GM21526 (cell line): ENCODE measurements around the gene TTLL12.

ENCODE experiments used
- ATAC-seq: cut with Tn5 transposase; IDR thresholded peaks from one replicate; pipeline ENCODE4 v1.9.1; 2021; ENCODE audit warnings: moderate library complexity; ENCODE audit not compliant: unreplicated experiment, low FRiP score

Gene TTLL12

GRCh38 chr22:43216738-43217137 is 29.8 kb upstream of the TTLL12 start:
- ATAC-seq: no peak

- no peak for ATAC-seq
Observed at GRCh38 chr22:43213962-43214361, 27.0 kb upstream of the TTLL12 start.

- ATAC-seq: no peak
Observed at GRCh38 chr22:43213051-43213450, 26.1 kb upstream of the TTLL12 start.

DNA sequence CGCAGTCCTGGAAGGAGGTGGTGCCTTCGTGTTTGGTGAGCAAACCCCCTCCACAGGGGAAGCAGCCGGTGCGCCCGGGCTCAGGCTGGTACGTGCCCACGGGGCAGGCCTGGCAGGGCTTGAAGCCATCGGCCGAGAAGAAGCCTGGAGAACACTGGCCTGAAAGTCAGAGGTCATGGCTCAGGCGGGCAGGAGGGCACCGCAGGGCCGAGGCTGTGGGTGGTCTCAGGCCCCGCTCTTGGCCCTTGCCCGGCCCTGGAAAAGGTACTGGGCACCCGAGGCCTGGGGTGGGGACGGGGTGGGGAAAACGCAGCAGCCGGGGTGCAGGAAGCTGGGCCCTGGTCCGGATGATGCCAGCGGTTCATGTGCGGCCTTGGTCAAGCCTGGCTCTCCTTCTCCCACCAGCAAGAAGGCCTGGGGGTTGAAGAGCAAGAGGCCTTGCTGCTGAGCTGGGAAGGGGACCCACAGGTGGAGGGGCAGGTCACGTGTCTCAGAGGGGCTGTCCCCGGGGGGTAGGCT is 25.6 kb upstream of the TTLL12 start:
- no peak for ATAC-seq

DNA sequence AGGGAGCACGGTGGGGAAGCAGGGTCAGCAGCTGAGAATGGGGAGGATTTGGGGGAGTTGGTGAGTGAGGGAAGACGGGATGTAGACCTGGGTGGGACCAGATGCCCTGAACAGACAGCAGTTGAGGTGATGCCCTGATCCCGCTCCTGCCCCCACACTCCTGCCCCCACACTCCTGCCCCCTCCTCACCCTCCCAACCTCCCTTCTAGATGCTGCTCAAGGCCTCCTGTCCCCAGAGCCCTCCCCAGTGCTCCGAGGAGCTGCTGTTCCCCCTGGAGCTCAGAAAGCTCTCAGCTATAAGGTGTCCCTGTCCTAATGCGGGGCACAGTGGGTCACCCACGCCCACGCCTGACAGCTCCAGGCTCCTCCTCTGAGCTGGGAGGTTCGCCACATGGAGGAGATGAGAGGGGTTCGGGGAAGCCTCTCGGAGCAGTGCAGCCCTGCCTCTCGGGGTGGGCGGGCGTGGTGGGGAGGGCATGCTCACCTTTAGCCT is 25.1 kb upstream of the TTLL12 start:
- no peak for ATAC-seq

- ATAC-seq: no peak
Observed at GRCh38 chr22:43210631-43211515, 23.9 kb upstream of the TTLL12 start.

GRCh38 chr22:43209971-43210370 is 23.0 kb upstream of the TTLL12 start:
- no peak for ATAC-seq

DNA sequence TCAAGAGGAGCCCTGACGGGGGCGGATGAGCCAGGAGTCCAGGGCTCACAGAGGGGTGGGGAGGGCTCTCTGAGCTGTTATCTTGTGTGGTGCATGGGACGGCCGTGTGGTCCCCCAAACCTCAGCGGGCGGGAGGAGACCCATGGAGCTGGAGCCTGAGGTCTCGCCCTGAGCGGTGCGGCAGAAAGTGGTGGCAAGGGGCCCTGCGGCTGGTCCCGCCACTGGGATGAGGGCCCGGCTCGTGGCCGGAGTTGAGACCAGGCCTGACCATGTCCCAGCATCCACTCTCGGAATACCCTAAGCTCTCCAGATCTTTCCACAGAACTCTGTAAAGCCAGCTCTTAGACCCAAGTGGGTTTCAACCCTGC is 22.6 kb upstream of the TTLL12 start:
- no peak for ATAC-seq

DNA sequence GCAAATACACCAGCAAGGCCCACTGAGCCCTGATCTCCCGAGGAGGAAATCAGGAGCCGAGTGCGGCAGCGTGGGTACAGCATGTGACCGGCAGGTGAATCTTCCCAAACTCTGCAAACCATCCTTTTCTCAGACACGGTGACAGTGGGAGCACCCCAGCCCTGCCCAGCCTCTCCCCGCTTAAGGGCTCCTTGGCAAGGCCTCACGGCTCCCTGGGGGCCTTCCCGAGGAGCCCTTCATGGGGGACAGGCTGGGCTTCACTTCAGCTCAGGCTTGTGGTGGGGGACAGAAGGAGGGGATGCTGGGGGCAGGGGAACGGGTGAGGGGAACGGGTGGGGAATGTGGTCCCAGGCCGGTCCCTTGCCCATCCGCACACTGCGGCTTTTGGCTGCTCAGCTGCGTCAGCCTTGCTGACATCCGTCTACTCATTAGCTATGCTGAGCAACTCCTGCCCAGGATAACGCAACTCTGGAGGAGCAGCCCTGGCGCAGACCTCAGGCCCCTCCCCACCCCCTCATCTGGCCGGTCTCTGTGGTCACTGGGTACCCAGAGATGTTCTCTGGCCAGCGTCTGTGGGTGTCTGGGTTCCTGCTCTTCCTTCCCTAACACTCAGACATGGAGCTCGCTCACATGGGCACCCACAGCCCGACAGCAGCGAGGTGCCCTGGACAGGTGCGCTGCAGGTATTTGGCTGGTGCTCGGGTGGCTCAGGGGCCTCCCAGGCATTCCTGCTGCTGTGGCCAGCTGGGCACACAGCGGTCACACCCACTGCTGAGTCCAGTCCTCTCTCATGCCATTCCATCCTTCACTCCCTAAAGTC is 22.0 kb upstream of the TTLL12 start:
- no peak for ATAC-seq

- no peak for ATAC-seq
Observed at GRCh38 chr22:43207849-43208702, 21.1 kb upstream of the TTLL12 start.

DNA sequence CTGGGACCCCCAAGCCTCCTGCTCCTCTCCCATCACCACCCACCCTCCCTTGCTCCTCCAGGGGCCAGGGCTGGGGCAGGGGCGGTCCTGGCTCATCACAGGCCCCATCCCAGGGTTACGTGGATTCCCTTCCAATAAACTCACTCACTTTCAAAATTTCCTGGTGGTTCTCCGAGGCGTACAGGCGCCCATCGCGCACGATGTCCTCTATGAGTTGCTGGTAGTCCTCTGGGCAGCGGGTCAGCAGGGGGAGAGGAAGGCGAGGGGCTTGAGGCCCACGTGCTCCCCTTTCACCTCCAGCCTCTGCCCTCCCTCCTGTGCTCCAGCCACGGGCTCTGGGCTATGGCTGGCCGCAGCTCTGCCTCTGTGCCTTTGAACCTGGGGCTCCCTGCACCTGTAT is 20.5 kb upstream of the TTLL12 start:
- ATAC-seq: no peak

DNA sequence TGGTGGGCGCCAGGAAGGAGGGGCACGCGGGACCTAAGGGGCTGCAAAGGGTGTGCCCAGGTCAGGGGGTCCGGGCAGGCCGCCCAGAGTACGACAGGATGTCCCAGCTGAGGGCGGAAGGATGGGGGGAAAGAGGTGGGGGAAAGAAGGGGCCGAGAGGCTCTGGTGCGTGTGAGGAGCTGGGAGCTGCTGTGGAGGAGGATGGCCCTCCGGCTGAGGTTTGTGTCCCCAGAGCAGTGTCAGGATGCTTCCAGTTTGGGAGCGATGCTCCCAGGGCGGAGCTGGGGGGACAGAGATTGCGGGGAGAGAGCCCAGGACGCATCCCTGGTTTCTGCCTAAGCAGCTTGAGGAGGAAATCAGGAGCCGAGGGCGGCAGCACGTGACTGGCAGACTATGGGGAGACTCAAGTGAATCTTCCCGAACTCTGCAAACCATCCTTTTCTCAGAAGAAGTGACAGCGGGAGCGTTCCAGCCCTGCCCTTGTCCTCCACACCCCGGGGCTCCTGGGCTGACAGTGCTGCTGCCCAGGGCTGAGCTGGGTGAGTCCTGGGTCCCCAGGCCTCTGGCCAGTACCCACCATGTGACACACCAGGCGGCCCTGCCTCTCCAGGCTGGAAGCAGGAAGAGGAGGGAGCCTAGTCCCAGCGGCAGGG is 19.7 kb upstream of the TTLL12 start:
- no peak for ATAC-seq

- no peak for ATAC-seq
Observed at GRCh38 chr22:43205748-43206508, 19.0 kb upstream of the TTLL12 start.

DNA sequence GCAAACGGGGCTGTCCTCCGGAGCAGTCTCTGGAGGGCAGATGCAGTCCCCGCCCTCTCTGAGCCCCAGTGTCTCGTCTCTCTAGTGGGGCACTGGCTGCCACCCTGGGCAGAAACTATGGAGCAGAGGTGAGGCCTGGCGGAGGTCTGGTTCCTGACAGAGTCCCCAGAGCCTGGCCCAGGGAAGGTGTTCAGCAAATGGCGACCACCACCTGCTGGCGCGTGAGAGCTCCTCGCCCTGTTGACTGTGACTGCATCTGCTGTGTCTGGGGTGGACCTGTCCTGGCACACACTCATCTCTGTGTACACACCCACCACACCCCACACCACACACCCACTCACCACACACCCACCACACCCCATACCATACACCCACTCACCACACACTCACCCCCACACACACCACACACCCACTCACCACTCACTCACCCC is 18.3 kb upstream of the TTLL12 start:
- no peak for ATAC-seq

- no peak for ATAC-seq
Observed at GRCh38 chr22:43203471-43203981, 16.6 kb upstream of the TTLL12 start.

DNA sequence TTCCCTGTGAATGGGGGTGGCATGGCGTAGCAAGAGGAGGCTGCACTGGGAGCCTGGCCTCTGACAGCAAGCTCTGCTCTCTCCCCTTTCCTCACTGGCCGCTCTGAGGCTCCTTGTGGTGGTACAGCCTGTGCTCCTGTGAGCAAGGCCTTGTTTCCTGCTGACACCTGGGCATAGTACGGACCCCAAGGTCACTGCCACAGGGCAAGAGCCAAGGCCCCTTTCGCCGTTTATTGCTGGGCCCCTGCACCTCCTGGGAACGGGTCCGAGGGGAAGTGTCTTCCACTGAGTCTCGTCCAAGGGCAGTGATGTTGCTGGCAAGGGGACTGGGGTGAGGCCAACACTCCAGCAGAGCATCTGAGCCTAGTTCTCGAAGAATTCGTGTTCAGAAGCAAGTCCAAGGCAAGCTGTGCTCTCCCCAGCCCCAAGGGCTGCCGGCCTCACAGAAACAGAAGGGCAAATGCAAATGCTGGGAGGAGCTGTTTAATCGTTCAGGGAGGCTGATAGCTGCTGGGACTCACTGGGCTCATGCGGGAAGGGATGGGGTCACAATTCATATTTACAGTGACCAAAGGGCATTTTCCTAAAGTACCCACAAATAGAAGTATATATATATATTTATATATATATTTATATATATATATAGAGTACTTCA is 15.9 kb upstream of the TTLL12 start:
- no peak for ATAC-seq

- ATAC-seq: no peak
Observed at GRCh38 chr22:43202326-43202725, 15.4 kb upstream of the TTLL12 start.

GRCh38 chr22:43201486-43202219 is 14.7 kb upstream of the TTLL12 start:
- ATAC-seq: no peak
